Activated naive CD4-positive, alpha-beta T cell treated with anti-CD3 and anti-CD28 coated beads, Interleukin-2, amount 10 ng/mL, durations not matched to agents 7 days and 5 days (primary cell): Measurements from ENCODE around the gene KIF15.
"Not testable (repeated sequence)": the region's sequence is repeated elsewhere in the genome, so short reads cannot be mapped to it uniquely, and the experiment has no call there.

ENCODE experiments used
- CTCF ChIA-PET: fragments of 350-600 bp; sonication (Branson Sonifier 250); formaldehyde crosslinking; loops from one replicate; lab custom pipeline; 2021; ENCODE audit warnings: antibody characterized with exemption; lab: Charles Lee
- DNase-seq: peaks from one replicate; pipeline ENCODE4 v3.0.0-alpha.2; 2020
- H3K27ac Mint-ChIP-seq: one replicate; pipeline ENCODE4 v1.8.0; 2021; ENCODE audit warnings: mild to moderate bottlenecking, moderate library complexity, mixed read lengths
- H3K27me3 Mint-ChIP-seq: one replicate; pipeline ENCODE4 v1.8.0; 2021; ENCODE audit warnings: mild to moderate bottlenecking, mixed read lengths
- H3K36me3 Mint-ChIP-seq: one replicate; pipeline ENCODE4 v1.8.0; 2021; ENCODE audit warnings: mixed read lengths
- H3K4me1 Mint-ChIP-seq: one replicate; pipeline ENCODE4 v1.8.0; 2021; ENCODE audit warnings: mixed read lengths
- H3K4me3 Mint-ChIP-seq: one replicate; pipeline ENCODE4 v1.8.0; 2021; ENCODE audit warnings: mild to moderate bottlenecking, moderate library complexity, mixed read lengths
- H3K9me3 Mint-ChIP-seq: one replicate; pipeline ENCODE4 v1.8.0; 2021; ENCODE audit warnings: mixed read lengths

Gene KIF15

DNA sequence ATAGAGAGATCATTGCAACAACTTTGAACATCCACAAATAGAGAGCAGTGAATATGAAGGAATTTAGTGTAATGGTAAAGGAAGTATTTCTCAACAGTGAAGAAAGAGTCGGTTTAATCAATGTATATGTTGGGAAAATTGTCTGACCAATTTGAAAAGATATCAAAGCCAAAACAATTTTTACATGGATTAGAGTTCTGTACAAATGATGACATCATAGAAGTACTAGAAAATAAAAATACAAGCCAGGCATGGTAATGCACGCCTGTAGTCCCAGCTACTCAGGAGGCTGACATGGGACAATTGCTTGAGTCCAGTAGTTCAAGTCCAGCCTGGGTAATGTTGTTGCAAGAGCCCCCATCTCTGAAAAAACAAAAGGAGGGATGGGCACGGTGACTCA lies 74.1 kb downstream of the KIF15 start:
- peaks cover 13% of the 10 kb centered on the region for H3K9me3 Mint-ChIP-seq
- no peak overlapping the region for H3K4me3 Mint-ChIP-seq
- peaks cover 69% of the 10 kb centered on the region for H3K36me3 Mint-ChIP-seq
- no peaks in the 10 kb centered on the region for H3K27me3 Mint-ChIP-seq
- H3K4me1 Mint-ChIP-seq: no peaks in the 10 kb centered on the region
- DNase-seq: no peak
- no peak overlapping the region for H3K27ac Mint-ChIP-seq
- CTCF ChIA-PET: no interaction called here

DNA sequence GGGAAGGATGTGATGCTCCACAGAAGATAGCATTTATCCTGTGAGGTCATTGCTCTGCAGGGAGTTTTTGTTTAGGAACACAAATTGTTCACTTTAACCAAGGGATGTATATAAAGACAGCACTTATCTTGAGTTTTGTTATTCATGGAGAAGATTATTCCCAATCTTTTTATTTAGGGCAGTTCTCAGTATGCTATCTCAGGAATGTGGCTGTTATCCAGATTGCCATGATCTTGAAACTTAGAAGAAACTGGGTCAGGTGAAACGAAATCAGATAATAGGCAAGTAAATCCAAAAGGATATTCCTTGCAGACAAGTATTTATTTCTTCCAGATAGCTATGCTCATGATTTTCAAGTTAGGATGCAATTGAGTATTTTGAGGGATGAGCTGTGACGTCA lies 80.8 kb downstream of the KIF15 start:
- Mint-ChIP-seq H3K4me1 (no peaks in the 10 kb centered on the region), H3K27ac (no peak overlapping the region), H3K27me3 (no peaks in the 10 kb centered on the region), H3K4me3 (no peak overlapping the region), H3K36me3 (peaks cover 70% of the 10 kb centered on the region), H3K9me3 (no peaks in the 10 kb centered on the region)
- CTCF ChIA-PET: no interaction called here
- DNase-seq: no peak

DNA sequence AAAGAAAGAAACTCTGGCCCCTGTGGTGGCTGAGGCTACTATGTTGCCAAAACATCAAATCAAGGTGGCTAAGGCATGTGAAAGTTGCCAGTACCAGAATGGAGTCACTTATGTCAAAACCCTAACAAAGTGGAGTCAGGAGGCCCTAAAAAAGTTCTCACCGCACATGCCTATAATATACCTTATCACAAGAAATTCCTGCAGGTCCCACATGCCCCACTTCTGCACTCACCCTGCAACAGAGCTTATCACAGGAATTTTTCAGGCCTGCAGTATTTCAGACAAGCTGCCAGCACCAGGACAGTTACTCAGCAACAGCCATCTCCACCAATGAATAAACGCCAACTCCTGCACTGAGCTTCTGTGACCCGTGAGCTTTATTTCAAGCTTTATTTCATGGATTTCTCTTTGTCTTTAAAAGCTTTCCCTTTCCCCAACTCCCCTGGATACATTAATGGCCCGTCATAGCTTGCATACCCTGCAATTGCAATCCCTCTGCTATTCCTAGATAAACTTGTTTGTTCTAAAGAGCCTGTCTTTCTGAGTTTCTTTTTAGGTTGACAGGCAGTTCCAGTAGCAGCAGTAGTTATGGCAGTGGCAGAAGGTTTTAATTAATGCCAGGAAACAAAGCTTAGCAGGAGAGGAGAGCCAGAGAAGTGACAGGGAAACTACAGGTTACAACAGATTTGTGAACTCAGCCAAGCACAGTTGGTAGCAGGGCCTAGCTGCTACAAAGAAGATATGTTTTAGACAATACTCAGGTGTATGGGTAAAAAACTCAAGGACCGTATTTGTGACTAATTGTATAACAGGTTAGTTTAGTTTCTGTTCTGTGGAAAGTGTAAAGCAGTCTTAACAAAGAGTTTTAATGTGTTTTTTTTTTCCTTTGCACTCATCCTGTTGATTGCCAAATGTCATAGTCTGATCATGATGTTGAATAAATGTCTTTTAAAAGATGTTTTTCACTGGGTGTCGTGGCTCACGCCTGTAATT lies 84.2 kb downstream of the KIF15 start:
- Mint-ChIP-seq H3K4me3 (no peak overlapping the region), H3K36me3 (peaks cover 53% of the 10 kb centered on the region), H3K9me3 (no peaks in the 10 kb centered on the region), H3K27me3 (no peaks in the 10 kb centered on the region), H3K4me1 (no peaks in the 10 kb centered on the region), H3K27ac (no peak overlapping the region)
- CTCF ChIA-PET: no interaction called here
- DNase-seq: no peak

DNA sequence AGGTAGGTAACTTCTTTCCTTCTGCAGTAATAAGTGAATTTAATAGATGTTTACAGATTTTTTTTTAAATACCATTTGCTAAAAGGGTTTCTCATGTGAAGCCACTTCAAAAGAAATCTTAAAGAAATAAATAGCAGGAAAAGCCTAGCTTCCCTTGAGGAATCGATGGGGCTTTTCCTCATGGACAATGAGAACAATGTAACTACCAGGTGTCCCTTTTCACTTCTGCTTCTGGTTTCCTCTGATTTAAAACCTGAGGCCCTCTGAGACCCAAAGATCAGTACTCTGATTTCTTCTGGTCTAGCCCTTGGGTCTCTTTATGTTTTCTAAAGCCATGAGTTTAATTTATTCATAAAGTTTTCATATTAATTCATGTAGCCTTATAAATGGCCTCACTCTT lies 87.0 kb downstream of the KIF15 start:
- H3K36me3 Mint-ChIP-seq: peaks cover 54% of the 10 kb centered on the region
- no peak for DNase-seq
- H3K4me3 Mint-ChIP-seq: no peak overlapping the region
- no peaks in the 10 kb centered on the region for H3K4me1 Mint-ChIP-seq
- H3K27ac Mint-ChIP-seq: no peak overlapping the region
- no peaks in the 10 kb centered on the region for H3K27me3 Mint-ChIP-seq
- CTCF ChIA-PET: no interaction called here
- H3K9me3 Mint-ChIP-seq: no peaks in the 10 kb centered on the region

DNA sequence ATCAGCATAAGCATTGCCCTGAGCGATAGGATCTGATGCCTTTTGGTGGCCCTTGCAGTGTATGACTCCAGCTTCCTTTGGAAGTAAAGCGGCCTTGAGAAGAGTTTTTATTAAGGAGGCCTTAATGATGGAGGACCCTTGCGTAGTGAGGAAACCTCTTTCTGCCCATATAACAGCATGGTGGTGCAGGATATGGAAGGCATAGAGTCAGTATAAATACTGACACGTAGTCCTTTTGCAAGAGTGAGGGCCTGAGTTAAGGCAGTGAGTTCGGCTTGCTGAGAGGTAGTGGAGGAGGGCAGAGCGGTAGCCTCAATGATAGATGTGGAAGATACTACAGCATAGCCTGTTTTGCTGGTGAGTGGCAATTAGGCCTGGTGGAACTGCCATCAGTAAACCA lies 95.1 kb downstream of the KIF15 start:
- H3K4me1 Mint-ChIP-seq, DNase-seq, H3K27me3 Mint-ChIP-seq, H3K27ac Mint-ChIP-seq, H3K4me3 Mint-ChIP-seq, H3K9me3 Mint-ChIP-seq: not testable (repeated sequence)
- H3K36me3 Mint-ChIP-seq: peaks cover 16% of the 10 kb centered on the region
- CTCF ChIA-PET: interaction anchor here (1.2 kb wide), 1 partner anchor 31 kb away, joined by 3 read pairs; no protein-coding TSS in a partner anchor

DNA sequence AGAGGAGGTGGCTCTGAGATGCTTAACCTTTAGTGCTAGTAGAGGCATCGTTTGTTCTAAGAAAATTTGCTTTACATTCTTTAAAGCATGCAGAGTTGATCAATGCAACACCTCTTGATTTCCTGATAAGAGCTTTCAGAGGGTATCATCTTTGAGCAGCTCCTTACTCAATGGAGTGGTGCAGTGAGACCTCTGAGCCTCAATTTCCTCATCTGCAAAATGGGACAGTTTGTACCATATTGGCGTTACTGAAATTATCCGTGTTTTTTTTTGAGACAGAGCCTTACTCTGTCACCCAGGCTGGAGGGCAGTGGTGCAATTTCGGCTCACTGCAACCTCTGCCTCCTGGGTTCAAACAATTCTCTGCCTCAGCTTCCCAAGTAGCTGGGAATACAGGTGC lies 98.5 kb downstream of the KIF15 start:
- Mint-ChIP-seq H3K9me3 (no peaks in the 10 kb centered on the region), H3K36me3 (peaks cover 9% of the 10 kb centered on the region), H3K4me1 (peaks cover 29% of the 10 kb centered on the region), H3K4me3 (no peak overlapping the region), H3K27ac (no peak overlapping the region), H3K27me3 (no peaks in the 10 kb centered on the region)
- DNase-seq: no peak
- CTCF ChIA-PET: no interaction called here

DNA sequence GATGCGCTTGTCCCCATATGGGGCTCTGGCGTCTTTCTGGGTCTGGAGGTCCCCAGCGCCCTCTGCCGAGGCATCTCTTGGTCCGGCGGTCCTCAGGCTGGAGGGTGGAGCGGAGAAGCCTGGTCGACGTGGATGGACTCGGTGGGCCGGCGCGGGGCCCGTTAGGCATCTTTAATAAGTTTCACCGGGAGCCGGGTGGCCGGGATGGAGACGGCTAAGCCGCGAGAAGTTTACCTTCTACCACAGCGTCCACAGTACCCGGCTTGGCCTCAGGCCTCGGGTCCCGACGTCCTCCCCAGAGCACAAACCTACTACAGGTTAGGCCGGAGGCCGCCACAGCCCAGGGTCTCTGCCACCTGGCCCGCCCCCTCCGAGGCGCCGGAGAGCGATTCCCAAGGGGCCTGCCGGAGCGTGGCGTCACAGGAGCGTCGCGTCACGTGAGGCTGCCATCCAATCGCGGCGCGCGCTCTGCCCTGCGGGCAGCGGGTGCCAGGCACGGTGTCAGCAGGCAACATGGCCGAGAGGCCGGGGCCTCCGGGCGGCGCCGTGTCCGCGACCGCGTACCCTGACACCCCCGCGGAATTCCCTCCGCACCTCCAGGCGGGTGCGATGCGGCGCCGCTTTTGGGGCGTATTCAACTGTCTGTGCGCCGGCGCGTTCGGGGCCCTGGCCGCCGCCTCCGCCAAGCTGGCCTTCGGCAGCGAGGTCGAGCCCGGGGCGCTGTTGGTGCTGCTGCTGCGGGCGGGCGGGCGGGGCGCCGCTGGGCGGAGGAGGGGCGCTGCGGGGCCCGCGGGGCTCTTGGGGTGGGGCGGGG lies 100.0 kb downstream of the KIF15 start, which contains the start of gene TMEM42:
Gene TMEM42 (plus strand): TSS at position 501 of the 814 bp plus-strand sequence. CDS start 13 bp downstream, at position 514.
- no peaks in the 10 kb centered on the region for H3K27me3 Mint-ChIP-seq
- peak; percentile 90 for DNase-seq
- peak within 1 kb of the TSS; percentile 92 for H3K27ac Mint-ChIP-seq
- H3K4me3 Mint-ChIP-seq: peak within 1 kb of the TSS; percentile 83
- peaks cover 19% of the 10 kb centered on the region for H3K36me3 Mint-ChIP-seq
- CTCF ChIA-PET: no interaction called here
- peaks cover 42% of the 10 kb centered on the region for H3K4me1 Mint-ChIP-seq
- H3K9me3 Mint-ChIP-seq: no peaks in the 10 kb centered on the region

DNA sequence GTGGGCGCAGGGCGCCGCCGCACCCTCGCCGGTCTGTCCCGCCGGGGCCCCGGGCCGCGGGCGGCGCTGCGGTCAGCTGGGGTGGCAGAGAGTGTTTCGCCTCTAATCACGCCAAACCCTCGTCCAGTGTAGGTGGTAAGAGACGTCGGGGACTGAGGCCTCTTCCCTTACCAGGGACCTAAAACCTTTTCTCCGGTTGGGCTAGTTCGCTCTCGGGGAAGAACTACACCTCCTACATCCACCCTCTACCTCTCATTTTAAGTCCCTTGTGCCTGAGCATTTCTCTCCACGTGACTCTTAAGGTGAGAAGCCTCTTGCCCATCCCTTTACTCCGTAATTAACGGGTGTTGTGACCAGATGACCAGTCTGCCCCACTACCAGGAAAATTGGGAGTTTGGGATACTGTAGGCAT lies 100.6 kb downstream of the KIF15 start:
- no peaks in the 10 kb centered on the region for H3K9me3 Mint-ChIP-seq
- H3K27ac Mint-ChIP-seq: peak overlapping the region; percentile 92
- H3K4me1 Mint-ChIP-seq: peaks cover 48% of the 10 kb centered on the region
- H3K4me3 Mint-ChIP-seq: peak overlapping the region; percentile 83
- no peak for DNase-seq
- no peaks in the 10 kb centered on the region for H3K27me3 Mint-ChIP-seq
- peaks cover 24% of the 10 kb centered on the region for H3K36me3 Mint-ChIP-seq
- CTCF ChIA-PET: no interaction called here

DNA sequence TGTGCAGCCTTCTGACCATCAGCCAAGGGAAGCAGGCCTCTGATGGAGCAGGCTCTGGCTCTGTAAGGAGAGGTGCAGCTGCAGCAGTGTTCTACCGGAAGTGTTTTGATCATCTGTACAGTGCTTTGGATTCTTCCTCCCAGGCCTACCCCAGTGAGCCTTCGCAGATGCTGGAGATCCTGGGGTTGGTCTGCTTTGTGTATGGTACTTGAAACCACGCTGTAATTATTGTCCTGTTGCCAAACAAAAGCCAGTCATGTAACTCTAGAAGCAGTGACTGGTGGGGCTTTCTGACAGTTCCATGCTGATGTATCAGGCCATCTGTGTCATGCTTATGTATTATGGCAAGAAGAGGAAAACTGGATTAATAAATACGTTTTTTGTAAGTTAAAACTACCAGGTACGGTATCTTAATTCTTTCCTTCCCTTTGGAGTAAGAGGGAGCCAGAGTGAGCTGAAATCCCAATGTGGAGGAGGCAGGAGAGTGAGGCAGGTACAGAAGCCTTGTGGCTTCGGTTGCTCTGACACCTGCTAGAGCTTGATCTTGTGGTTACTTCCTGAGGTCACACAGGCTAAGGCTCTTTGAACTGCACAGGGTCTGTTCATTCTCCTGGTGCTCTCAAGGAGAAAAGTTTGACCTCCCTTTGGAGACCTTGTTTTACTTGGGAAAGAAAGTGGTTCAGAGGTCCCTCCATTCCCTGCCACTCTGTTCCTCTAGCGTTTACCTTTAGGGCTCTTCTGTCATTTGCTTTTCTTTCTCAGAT lies 103.9 kb downstream of the KIF15 start:
- H3K4me3 Mint-ChIP-seq: no peak overlapping the region
- H3K4me1 Mint-ChIP-seq: peaks cover 45% of the 10 kb centered on the region
- no peaks in the 10 kb centered on the region for H3K27me3 Mint-ChIP-seq
- peak; percentile 31 for DNase-seq
- H3K9me3 Mint-ChIP-seq: no peaks in the 10 kb centered on the region
- CTCF ChIA-PET: no interaction called here
- H3K36me3 Mint-ChIP-seq: peaks cover 27% of the 10 kb centered on the region
- H3K27ac Mint-ChIP-seq: peak overlapping the region; percentile 82

DNA sequence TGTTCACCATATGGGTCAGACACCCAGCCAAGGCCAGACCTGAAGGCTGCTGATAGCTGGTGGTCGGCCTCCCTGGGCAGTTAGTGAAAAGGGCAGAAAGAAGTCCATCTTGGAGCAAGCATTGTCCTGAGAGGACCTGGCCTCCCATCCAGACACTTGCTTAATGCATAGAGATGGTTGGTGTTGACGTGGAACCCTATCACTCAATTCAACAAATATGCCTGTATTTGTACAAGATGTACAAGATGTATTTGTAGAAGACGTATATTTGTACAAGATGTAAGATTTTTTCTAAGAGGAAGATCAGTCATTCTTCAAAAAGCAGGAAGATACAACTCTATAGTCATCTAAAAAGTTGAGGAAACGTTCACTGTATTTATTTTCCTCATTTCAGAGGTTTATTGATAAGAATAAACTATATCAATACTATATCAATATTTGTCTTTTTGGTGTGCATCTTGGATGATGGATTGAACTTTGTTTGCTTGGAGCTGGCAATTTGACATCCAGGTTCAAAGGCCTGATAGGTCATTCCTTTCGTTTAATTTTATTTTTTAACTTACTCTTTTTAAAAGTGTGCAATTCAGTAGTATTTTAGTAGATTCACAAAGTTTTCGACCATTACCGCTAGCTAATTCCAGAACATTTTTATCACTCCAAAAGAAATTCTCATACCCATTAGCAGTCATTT lies 106.0 kb downstream of the KIF15 start:
- no peak for DNase-seq
- Mint-ChIP-seq H3K36me3 (peaks cover 24% of the 10 kb centered on the region), H3K27me3 (no peaks in the 10 kb centered on the region), H3K4me1 (peaks cover 36% of the 10 kb centered on the region), H3K9me3 (no peaks in the 10 kb centered on the region), H3K4me3 (no peak overlapping the region), H3K27ac (no peak overlapping the region)
- CTCF ChIA-PET: interaction anchor here (1.0 kb wide), 1 partner anchor 47 kb away, joined by 3 read pairs; no protein-coding TSS in a partner anchor

DNA sequence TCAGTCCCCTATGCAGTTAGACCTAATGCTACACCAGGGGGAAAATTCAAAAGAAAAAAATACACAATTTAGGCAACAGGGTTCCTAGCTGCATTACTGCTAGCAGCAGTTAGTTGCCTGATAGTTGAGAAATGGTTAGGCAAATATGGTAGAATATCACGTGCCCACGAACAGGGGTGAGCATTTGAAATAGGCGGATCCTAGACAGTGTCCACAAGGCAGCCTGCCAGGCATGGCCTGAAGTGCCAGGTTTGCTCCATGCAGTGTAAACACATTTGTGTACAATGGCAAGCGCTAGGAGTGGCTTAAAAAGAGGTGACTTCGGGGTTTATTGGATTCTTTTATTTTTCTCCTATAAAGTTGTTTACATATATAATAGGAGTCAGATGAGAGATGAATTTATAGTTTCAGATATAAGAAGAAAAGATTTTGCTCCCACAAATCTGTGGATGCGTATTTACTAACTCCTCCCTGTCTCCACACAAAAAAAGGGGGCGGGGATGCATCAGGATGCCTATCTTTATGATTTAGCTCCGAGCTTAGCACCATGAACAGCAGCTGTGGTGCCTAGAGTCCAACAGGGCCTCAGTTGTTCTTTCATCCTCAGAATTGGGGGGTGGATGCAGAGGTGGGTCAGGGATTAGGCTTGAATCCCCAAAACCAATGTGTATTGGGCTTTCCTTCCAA lies 108.9 kb downstream of the KIF15 start:
- Mint-ChIP-seq H3K27me3 (no peaks in the 10 kb centered on the region), H3K36me3 (peaks cover 20% of the 10 kb centered on the region), H3K9me3 (no peaks in the 10 kb centered on the region), H3K27ac (no peak overlapping the region), H3K4me3 (no peak overlapping the region), H3K4me1 (peaks cover 16% of the 10 kb centered on the region)
- no peak for DNase-seq
- CTCF ChIA-PET: no interaction called here

DNA sequence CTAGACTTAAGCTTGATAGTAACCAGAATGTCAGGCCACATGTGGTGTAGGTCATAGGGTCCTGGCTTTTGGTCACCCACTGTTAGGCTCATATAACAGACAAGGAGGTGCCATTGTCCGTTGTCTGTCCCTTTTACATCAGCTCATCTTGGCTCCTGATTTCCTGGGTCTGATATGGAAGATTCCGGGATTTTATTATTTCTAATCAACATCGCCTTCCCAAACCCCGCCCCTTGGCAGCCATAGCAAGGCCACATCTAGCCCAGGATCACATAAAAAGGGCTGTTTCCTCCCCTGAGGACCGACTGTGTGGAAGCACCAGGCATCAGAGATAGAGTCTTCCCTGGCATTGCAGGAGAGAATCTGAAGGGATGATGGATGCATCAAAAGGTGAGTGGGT lies 112.7 kb downstream of the KIF15 start, which contains the start of gene TGM4:
Gene TGM4 (plus strand): TSS at position 301 of the 400 bp plus-strand sequence. CDS start 71 bp downstream, at position 372.
- CTCF ChIA-PET: no interaction called here
- DNase-seq: no peak
- H3K27me3 Mint-ChIP-seq: peaks cover 4% of the 10 kb centered on the region
- no peaks in the 10 kb centered on the region for H3K36me3 Mint-ChIP-seq
- H3K27ac Mint-ChIP-seq: no peak within 1 kb of the TSS
- H3K4me3 Mint-ChIP-seq: no peak within 1 kb of the TSS
- H3K9me3 Mint-ChIP-seq: no peaks in the 10 kb centered on the region
- H3K4me1 Mint-ChIP-seq: no peaks in the 10 kb centered on the region

DNA sequence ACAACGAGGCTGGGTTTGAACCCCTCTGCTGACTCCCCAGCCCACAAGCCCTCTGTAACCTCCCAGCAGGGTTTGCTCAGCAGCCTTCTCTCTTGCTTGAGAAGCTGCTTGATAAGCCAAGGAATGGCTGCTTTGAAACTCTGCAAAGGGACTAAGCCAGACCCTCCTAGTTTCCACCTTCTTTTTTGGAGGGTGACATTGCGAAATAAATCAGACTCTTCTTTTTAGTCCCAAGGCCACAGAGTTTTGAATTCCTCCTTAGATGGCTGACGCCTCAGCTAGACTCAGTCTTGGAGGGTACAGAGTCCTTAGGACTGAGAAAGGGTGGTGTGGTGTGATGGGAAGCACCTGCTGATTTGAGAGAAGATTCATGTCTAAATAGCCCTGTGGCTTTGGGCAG lies 114.0 kb downstream of the KIF15 start:
- CTCF ChIA-PET: no interaction called here
- H3K36me3 Mint-ChIP-seq: no peaks in the 10 kb centered on the region
- no peaks in the 10 kb centered on the region for H3K9me3 Mint-ChIP-seq
- H3K27ac Mint-ChIP-seq: no peak overlapping the region
- peaks cover 8% of the 10 kb centered on the region for H3K27me3 Mint-ChIP-seq
- H3K4me3 Mint-ChIP-seq: no peak overlapping the region
- H3K4me1 Mint-ChIP-seq: no peaks in the 10 kb centered on the region
- DNase-seq: no peak
